Smooth muscle cell (in vitro differentiated cells): Measurements from ENCODE around the gene KCNQ2. TPM values are rescaled to one million over a fixed set of nuclear protein-coding genes. Genes with fewer than 3 reads are reported as not detected.

Experiments used
- DNase-seq: peaks from one replicate; lab custom pipeline; 2025; ENCODE audit not compliant: unreplicated experiment; lab: John Stamatoyannopoulos, UW
- H2AFZ ChIP-seq: fragments of 200-600 bp; sonication (generic); 2 replicates; pipeline ENCODE4 v1.6.0; 2016; ENCODE audit warnings: antibody characterized with exemption, low read depth, mild to moderate bottlenecking
- H3F3A ChIP-seq: fragments of 200-600 bp; sonication (generic); 2 replicates; pipeline ENCODE4 v1.6.0; 2017; ENCODE audit warnings: antibody characterized with exemption, low read depth
- H3K27ac ChIP-seq: fragments of 200-600 bp; sonication (generic); 2 replicates; pipeline ENCODE4 v1.5.1; 2016; ENCODE audit warnings: low read depth, mild to moderate bottlenecking
- H3K27me3 ChIP-seq: fragments of 200-600 bp; sonication (generic); 2 replicates; pipeline ENCODE4 v1.6.1; 2016; ENCODE audit warnings: low read depth, mild to moderate bottlenecking
- H3K36me3 ChIP-seq: fragments of 200-600 bp; sonication (generic); 2 replicates; pipeline ENCODE4 v1.5.1; 2016; ENCODE audit warnings: low read depth
- H3K4me1 ChIP-seq: fragments of 200-600 bp; sonication (generic); 2 replicates; pipeline ENCODE4 v1.5.1; 2016; ENCODE audit warnings: low read depth
- H3K4me2 ChIP-seq: fragments of 200-600 bp; sonication (generic); 2 replicates; pipeline ENCODE4 v1.6.0; 2016; ENCODE audit warnings: mild to moderate bottlenecking
- H3K4me3 ChIP-seq: fragments of 200-600 bp; sonication (generic); 2 replicates; pipeline ENCODE4 v1.5.1; 2016; ENCODE audit warnings: mild to moderate bottlenecking
- H3K79me2 ChIP-seq: fragments of 200-600 bp; sonication (generic); 2 replicates; pipeline ENCODE4 v1.6.0; 2016; ENCODE audit warnings: low read depth, mild to moderate bottlenecking
- H3K9ac ChIP-seq: fragments of 200-600 bp; sonication (generic); 2 replicates; pipeline ENCODE4 v1.6.0; 2016; ENCODE audit warnings: low read depth
- H3K9me3 ChIP-seq: fragments of 200-600 bp; sonication (generic); replicated peaks from 2 replicates; pipeline ENCODE4 v1.5.1; 2016; ENCODE audit warnings: low read depth
- H4K20me1 ChIP-seq: fragments of 200-600 bp; sonication (generic); 2 replicates; pipeline ENCODE4 v1.6.0; 2016; ENCODE audit warnings: low read depth
- CTCF ChIP-seq: fragments of 200-600 bp; sonication (generic); IDR thresholded peaks from 2 replicates; pipeline ENCODE4 v1.5.1; 2017; ENCODE audit warnings: borderline replicate concordance, mild to moderate bottlenecking, antibody characterized with exemption; ENCODE audit not compliant: insufficient read depth, poor library complexity, severe bottlenecking
- WGBS: methylation state at CpG from one replicate; pipeline ENCODE4 v1.1.7; 2016; ENCODE audit warnings: low lambda C conversion rate; 5-methylcytosine and 5-hydroxymethylcytosine counted together
- polyA plus RNA-seq: library from polyadenylated mRNA; unstranded; fragments of >200 nt; fragmentation: Nextera tagmentation; extraction: Ambion mirVana; gene quantifications from 2 replicates; pipeline ENCODE4 v1.2.1, GENCODE V29; 2016
- total RNA-seq: library from RNA; depleted of rRNA; stranded (reverse); fragments of >200 nt; gene quantifications from 2 replicates; pipeline ENCODE4 v1.2.3, GENCODE V29; 2014

Gene KCNQ2
- total and polyA plus RNA-seq, 2 experiments from 2014 or later = 5.1 to 5.7 TPM

- H3K27me3 ChIP-seq = no peaks in the 10 kb centered on the region
- H3K4me3 ChIP-seq = no peak overlapping the region
- no peak overlapping the region for H3K27ac ChIP-seq
- no peak overlapping the region for H2AFZ ChIP-seq
- no peaks in the 10 kb centered on the region for H3K9me3 ChIP-seq
- no peak for TF ChIP-seq CTCF
- 93% methylated on average over 34 of the region's 44 CpGs for WGBS
- H3K36me3 ChIP-seq = no peaks in the 10 kb centered on the region
- no peaks in the 10 kb centered on the region for H3K79me2 ChIP-seq
- no peaks in the 10 kb centered on the region for H3K4me1 ChIP-seq
- no peak overlapping the region for H3K4me2 ChIP-seq
- H4K20me1 ChIP-seq = no peaks in the 10 kb centered on the region
- no peaks in the 10 kb centered on the region for H3F3A ChIP-seq
- no peak overlapping the region for H3K9ac ChIP-seq
- DNase-seq = no peak
These were observed 71.8 kb downstream of the KCNQ2 start for GRCh38 chr20:63400486-63401210.

GRCh38 chr20:63399596-63400375 is 72.7 kb downstream of the KCNQ2 start:
- WGBS = 95% methylated on average over 40 of the region's 41 CpGs
- Histone ChIP-seq H3K36me3 (no peaks in the 10 kb centered on the region), H3K4me1 (no peaks in the 10 kb centered on the region), H2AFZ (no peak overlapping the region), H3K27me3 (no peaks in the 10 kb centered on the region), H3K9me3 (no peaks in the 10 kb centered on the region), H3K4me2 (no peak overlapping the region), H3K4me3 (no peak overlapping the region), H3K9ac (no peak overlapping the region), H4K20me1 (no peaks in the 10 kb centered on the region), H3K27ac (no peak overlapping the region), H3F3A (no peaks in the 10 kb centered on the region), H3K79me2 (no peaks in the 10 kb centered on the region)
- no peak for DNase-seq
- no peak for TF ChIP-seq CTCF

GRCh38 chr20:63398744-63399514 is 73.5 kb downstream of the KCNQ2 start:
- Histone ChIP-seq H3K27me3 (no peaks in the 10 kb centered on the region), H4K20me1 (no peaks in the 10 kb centered on the region), H3K4me3 (no peak overlapping the region), H3K9ac (no peak overlapping the region), H3K4me2 (no peak overlapping the region), H2AFZ (no peak overlapping the region), H3K79me2 (no peaks in the 10 kb centered on the region), H3K27ac (no peak overlapping the region), H3K4me1 (no peaks in the 10 kb centered on the region), H3K9me3 (no peaks in the 10 kb centered on the region), H3K36me3 (no peaks in the 10 kb centered on the region), H3F3A (no peaks in the 10 kb centered on the region)
- no peak for DNase-seq
- WGBS = 89% methylated on average over 21 of the region's 27 CpGs
- no peak for TF ChIP-seq CTCF
